ENCODE results near the gene TNP2.

The TNP2 gene

DNA sequence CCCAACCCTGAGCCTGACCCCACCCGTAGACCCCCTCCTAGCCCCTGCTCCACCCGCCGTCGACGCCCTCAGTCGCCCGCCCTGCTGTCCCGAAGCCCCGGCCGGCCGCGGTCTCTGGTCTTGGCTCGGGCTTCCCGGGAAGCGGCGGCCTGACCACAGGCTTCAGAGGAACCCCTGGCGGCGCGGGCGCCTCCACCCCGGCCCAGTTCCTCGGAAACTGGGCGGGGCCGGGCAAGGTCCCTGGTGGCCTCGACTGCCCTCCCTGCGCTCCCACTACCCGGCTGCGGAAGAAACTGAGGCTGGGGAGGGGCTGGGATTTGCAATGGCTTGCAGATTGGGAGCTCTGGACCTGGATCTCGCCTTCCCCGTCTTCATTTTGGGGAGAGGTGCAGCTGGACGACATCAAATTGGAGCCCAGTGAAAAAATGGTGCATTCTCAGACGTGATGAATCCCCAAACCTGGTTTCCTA, 12.4 kb downstream of the TNP2 start:
- DNase-seq (ENCODE audit: low spot score), result no peak

DNA sequence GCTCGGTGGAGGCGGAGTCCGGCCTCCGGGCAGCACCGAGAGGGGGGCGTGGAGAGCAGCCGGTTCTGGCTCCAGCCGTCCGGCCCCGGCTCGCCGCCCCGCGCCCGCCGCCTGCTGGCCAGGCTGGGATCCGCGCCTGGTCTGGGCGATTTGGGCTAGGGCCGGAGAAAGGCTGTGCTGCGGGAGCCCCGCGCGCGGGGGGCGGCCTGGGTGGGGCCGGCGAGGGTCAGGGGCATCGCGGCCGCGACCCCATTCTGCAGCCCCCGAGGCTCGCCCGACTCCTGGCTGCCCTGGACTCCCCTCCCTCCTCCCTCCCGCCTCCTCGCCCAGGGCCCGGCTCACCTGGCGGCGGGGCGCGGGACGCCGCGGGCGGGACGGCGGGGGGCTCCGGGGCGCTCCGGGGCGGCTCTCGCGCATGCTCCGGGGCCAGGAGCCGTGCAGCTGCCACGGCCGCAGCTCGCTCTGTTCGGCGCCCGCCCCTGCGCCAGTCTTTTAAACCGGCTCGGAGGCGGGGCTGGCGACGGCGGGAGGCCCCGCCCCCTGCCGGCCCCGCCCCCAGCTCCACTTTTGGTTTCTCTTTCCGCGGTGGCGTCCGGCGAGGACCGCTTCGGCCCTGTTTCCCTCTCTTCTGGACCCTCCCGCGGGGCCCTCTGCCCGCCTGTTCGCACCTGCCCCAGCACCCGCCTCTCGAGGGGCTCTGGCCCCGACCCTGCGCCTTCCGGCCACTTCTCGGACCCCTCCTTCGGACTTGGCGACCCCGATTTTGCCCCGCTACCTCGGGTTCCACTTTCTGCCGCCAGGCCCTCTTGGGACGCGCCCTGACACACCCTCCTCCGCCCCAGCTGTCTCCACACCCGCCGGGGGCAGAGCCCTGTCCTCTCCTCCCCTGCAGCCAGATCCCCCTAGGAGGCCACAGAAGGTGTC, 13.1 kb downstream of the TNP2 start, which contains the start of gene SOCS1:
Gene SOCS1, minus strand, starts transcription at position 468 of the 924 bp plus-strand sequence. CDS start 726 bp downstream, outside the sequence.
- DNase-seq (ENCODE audit: low spot score), result peak; percentile 89

DNA sequence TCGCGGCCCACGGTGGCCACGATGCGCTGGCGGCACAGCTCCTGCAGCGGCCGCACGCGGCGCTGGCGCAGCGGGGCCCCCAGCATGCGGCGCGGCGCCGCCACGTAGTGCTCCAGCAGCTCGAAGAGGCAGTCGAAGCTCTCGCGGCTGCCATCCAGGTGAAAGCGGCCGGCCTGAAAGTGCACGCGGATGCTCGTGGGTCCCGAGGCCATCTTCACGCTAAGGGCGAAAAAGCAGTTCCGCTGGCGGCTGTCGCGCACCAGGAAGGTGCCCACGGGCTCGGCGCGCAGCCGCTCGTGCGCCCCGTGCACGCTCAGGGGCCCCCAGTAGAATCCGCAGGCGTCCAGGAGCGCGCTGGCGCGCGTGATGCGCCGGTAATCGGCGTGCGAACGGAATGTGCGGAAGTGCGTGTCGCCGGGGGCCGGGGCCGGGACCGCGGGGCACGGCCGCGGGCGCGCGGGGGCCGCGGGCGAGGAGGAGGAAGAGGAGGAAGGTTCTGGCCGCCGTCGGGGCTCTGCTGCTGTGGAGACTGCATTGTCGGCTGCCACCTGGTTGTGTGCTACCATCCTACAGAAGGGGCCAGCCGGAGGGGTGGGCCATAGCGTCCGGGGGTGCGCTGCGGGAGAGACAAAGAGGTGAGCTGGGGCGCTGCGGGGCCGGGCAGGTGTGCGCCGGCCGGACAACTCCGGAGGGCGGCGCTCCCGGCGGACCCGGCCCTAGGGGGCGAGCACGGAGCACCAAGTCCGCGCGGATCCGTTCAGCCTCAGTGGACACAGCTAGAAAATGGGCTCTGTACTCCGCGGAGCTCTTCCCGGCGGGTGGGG, 14.0 kb downstream of the TNP2 start:
- DNase-seq (ENCODE audit: low spot score), result peak; percentile 73

DNA sequence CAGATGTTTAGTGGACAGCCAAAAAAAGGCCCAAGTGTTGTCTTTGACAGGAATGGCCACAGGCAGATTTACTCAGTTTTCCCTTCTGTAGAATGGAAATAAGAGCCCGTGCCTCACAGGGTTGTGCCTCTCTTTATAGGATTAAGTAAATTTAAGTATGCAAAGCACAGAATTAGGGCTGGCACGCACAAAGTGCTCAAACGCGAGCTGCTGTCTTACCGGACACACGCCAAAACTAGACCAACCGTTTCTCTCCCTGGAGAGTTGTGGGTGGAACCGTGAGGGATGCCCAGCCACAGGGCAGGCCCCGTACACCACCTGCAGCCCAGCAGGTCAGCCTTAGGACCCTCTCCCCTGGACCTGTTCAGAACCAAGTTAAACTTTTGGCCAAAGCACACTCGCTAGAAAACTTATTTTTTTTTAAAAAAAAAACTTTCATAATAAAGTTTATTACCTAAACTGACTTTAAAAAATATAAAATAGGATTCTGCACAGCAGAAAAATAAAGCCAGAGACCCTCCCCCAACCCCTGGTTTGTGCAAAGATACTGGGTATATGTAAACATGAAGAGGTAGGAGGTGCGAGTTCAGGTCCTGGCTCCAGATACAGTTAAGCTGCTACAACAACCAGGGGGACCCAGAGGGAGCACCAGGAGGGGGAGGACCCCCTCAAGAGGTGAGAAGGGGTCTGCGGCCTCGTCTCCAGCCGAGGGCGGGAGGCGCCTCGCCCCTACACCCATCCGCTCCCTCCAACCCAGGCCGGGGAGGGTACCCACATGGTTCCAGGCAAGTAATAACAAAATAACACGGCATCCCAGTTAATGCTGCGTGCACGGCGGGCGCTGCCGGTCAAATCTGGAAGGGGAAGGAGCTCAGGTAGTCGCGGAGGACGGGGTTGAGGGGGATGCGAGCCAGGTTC, 14.9 kb downstream of the TNP2 start:
- DNase-seq (ENCODE audit: low spot score), result peak; percentile 49

DNA sequence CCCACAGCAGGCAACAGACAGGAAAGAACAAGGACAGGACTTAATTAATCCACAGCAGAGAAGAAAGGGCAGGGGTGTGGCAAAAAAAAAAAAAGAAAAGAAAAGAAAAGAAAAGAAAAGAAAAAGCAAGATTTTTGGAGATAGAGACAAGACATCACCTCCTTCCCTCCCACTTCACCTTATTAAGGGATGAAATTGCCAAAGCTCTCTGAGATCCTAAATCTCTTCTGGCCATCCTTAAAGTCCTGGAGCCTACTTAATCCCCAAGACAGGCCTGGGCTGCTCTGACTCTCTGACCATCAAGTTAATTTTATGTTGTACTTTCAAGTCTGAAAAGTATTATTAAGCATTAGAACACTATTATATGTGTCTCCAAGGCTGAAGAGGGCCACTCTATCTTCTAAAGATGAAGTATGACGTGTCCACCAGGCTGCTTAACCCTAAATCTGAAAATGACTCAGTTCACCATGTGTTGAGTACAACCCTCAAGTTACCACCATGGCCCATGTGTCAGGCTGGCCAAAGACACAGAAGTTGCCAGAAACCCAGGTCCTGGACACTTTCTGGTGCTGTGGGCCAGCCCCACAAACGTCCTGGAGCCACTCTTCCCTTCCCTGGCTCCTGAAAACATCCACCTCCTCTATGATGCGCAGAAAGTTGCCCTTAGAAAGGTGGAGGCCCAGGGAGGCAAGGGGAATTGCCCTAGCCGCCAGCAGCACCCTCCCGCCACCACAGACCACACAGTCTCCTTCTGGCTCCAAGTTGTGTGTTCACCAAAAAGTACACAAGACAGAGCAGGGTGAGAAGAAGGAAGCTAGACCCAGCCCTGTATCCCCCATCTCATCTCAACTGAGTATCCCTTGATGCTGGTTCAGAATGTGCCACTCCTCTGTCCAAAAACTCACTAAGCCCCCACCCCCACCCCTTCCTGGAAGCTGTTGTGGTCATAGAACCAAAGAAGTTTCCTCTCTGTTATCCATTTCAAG, 15.8 kb downstream of the TNP2 start:
- peak; percentile 37 for DNase-seq (ENCODE audit: low spot score)

DNA sequence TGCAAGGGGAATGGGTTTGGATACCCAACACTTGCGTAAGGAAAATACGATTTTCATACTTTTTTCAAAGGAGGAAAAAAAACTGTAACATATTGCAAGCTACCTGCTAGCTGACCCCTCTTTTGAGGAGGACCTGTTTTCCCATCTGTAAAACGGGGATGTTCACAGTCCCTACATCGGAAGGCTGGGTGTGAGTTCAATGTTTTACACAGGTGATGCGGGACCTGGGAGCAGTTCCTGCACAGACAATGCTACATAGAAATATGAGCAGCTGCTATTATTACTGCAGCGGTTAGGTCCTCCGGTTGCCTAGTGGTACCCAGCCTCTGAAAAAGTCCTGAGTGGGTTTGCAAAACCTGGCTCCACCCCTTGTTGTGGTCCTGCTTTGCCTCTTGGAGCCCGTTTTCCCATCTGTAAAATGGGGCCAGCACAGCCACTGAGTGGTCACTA, 16.6 kb downstream of the TNP2 start:
- DNase-seq (ENCODE audit: low spot score), result no peak

DNA sequence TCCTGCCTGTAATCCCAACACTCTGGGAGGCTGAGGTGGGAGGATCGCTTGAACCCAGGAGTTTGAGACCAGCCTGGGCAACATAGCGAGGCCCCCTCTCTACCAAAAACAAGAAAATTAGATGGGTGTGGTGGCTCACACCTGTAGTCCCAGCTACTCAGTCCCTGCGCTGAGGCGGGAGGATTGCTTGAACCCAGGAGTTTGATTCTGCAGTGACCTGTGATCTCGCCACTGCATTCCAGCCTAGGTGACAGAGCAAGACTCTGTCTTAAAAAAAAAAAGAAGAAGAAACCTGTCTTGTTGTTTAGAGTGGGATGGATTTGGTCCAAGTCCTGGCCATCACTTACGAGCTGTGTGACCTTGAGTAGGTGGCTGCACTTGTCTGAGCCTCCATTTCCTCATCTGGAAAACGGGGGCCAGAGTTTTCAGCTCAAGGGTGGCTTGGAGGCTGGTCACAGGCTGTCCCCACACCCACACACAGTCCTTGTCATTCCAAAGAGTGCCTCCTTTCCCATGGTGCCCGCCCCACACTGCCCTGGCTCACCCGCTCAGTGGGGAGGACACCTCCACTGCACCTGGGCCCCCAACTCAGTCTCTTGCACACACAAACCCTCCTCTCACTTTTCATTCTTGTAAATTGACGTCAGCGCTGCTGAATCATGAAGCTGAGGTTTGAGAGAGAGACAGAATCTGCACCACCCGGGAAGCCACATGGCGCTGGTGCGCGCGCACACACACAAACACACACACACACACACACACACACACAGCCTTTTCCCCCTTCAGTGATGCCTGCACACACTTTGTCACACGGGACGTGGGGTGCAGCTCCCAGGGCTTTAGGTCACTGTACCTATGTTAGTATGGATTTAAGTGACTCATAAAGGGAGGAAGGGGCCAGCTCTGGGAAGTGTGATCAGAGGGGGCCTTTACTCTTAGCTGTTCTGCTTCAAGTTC, 17.3 kb downstream of the TNP2 start:
- no peak for DNase-seq (ENCODE audit: low spot score)

DNA sequence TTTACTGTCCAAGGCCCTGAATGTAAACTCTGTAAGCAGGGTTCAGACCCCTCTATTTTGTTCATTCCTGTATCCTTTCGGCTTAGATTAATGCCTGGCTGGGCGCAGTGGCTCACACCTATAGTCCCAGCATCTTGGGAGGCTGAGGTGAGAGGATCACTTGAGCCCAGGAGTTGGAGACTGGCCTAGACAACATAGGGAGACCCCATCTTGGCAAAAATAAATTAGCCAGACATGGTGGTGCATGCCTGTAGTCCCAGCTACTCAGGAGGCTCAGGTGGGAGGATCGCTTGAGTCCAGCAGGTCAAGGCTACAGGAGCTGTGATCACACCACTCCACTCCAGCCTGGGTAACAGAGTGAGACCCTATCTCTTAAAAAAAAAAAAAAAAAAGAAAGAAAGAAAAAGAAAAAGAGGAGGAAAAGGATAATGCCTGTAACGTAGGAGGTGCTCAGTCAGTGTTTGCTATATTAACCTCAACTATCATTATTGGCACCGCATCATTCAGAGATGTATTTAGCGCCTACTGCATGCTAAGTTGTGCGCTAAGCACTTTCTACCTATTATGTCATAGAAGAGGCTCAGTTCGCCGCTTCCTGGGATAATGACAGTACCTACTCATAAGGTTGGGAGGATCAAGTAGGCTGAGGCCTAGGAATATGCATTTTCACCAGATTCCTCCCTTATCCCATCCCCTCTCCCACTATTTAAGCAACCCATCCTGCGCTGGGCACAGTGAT, 18.2 kb downstream of the TNP2 start:
- DNase-seq (ENCODE audit: low spot score), result no peak

DNA sequence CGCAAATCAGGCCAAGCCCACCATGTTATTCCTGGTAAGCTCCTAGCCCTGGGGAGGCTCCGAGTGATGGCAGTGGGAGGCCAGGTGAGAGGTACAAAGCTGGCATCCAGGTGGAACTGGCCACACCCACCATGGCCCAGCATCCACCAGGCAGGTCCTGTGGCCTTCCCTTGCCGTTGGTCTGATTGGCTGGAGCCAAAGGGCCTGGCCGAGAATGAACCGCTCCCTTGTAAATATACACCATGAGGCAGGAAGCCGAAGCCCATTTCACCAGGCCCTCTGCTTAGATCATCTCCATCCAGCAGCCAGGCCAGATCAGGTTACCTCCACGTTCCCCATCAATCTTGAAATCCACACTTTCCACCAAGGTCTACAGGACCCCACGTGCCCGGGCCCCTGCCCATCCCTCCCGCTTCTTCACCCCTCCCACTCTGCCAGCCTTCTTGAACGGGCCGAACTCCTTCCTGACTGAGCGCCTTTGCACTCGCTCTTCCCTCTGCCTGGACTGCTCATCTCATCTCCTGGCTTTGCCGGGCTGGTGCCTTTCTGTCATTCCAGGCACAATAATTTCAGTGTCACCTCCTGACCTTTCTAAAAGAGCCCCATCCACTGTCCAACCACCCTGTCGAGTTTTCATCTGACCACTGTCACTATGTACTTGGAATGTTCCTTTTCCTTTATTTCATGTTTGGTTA, 18.9 kb downstream of the TNP2 start:
- no peak for DNase-seq (ENCODE audit: low spot score)

DNA sequence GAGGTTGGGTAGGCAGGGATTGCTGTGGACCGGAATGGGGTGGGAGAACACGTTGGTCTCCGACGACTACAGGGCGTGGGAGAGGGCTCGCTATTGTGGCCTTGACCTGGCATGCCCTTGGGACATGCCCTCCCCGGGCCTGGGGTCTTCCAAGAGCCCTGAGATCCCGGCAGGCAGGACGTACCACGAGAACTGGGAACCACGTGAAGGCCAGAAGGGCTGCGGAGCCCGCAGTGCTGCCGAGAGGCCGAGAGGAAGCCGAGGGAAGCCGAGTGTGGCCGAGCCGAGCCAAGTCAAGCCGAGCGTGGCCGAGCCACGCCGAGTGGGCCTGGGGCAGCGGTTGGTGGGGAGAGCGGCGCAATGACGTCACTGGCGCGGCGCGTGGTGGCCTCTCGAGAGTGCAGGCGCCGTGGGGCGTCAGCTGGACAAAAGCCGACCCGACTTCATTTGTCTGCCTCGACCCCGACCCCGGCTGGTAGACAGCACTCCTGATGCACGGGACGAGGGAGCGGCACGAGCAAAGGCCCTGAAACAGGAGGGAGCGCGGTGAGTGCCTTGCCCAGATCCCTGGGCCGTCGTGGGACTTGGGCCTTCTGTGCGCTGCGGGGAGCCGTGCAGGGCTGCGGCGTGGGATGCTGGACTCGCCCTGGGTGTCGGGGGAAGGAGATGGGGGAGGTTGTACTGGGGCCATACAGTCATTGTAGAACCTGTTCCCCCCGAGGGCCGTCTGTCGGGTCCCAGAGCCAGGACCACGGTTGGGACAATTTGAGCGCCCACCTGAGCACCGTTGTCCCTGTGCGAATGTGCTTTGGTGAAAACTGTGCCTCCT, 19.7 kb downstream of the TNP2 start:
- no peak for DNase-seq (ENCODE audit: low spot score)

DNA sequence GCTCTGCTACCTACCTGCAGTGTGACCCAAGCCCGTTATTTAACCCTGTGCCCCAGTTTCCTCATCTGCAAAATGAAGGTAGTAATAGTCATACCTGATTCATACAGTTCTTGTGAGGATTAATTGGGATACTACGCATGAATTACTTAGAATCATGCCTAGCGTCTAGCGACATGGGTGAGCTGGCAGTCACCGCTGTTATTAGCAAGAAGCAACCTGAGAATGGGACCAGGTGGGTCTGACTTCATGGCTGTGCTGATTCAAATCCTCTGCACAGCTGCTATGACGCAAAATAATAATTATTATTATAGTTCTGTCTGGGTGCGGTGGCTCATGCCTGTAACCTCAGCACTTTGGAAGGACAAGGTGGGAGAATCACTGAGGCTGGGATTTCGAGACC, 21.0 kb downstream of the TNP2 start:
- DNase-seq (ENCODE audit: low spot score), result no peak

DNA sequence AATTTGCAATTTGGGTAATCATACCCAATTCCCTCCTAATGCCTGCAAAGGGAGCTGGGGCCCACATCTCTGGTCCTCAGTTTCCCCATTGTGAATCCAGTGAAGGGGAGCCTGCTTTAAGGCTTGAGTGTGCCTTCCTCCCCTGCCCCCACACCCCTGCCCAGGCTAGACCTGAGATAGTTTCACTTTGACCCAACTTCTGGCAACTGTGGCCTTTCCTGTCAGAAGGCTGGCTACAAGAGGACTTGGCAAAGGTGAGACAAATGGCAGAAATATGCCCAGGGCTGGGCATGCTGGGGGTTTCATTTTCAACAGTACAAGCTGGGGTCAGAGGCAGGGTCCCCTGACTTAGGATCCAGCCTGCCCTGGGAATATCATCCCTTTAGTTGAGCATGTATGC, 23.1 kb downstream of the TNP2 start:
- DNase-seq (ENCODE audit: low spot score), result no peak

DNA sequence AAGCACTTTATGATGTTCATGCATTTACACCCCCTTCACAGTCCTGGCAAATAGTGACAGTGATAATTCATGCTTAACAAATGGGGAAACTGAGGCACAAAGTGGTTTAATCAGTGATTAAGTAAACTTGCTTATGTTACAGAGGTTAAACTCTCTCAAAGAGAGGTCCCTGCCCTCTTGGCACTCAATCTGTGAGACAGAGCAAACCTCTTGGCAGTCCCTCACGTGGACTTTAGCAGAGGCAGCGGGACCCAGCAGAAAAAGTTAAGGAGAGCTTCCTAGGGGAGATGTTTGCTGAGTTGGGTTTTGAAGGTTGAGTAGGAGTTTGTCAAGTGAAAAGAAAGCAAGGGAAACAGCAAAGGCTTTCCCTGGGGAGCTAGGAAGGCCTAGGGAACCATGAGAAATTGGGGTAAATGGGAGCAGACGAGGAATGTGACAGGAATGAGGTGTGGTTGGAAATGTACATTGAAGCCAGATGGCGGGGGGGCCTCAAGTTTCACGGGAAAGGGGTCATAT, 23.8 kb downstream of the TNP2 start:
- no peak for DNase-seq (ENCODE audit: low spot score)

DNA sequence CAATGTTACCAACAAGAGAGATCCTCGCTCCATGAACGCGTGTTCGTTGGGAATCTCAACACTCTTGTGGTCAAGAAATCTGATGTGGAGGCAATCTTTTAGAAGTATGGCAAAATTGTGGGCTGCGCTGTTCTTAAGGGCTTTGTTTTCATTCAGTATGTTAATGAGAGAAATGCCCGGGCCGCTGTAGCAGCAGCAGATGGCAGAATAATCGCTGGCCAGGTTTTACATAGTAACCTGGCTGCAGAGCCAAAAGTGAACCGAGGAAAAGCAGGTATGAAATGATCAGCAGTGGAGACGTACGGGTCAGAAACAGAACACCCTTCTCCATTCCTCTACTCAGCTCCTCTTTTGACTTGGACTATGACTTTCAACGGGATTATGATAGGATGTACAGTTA, 26.5 kb downstream of the TNP2 start:
- DNase-seq (ENCODE audit: low spot score), result no peak

DNA sequence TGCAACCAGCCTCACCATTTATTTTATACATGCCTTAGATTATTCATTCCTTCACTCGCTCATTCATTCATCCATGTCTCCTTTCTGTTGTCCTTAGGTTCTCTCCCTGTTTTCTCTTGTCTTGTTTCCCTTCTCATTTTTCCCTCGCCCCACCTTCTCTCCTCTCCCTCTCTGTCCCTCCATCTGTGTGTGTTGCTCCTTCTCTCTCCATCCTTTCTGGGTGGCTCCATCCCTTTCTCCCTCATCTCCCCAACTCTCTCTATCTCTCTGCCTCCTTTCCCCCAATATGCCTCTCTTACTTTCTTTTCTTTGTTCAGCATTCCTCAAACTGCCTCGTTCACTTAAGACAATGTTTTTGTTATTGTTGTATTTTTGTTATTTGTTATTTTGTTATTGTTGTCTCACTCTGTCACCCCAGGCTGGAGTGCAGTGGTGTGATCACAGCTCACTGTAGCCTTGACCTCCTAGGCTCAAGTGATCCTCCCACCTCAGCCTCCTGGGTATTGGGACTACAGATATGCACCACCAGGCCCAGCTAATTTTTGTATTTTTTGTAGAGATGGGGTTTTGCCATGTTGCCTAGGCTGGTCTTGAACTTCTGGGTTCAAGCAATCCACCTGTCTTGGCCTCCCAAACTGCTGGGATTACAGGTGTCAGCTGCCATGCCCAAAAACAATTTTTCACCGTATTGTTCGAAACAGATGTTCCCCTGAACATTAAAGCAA, 27.5 kb downstream of the TNP2 start:
- DNase-seq (ENCODE audit: low spot score), result no peak

Data from NAMALWA (cell line).